EH (cell line): ENCODE measurements around the gene VPS18.

ENCODE experiments used
- DNase-seq: peaks from one replicate; pipeline ENCODE4 v3.0.0-alpha.2; 2015; ENCODE audit warnings: low read depth

The VPS18 gene

GRCh38 chr15:40921949-40922607 is 27.8 kb downstream of the VPS18 start:
- no peak for DNase-seq

- no peak for DNase-seq
Measured at GRCh38 chr15:40922608-40923005, 28.4 kb downstream of the VPS18 start.

- DNase-seq: peak; percentile 40
Measured at GRCh38 chr15:40923551-40923950, 29.3 kb downstream of the VPS18 start.

- DNase-seq: no peak
Measured at GRCh38 chr15:40925495-40925862, 31.2 kb downstream of the VPS18 start.

- peak; percentile 22 for DNase-seq
Measured at GRCh38 chr15:40925863-40926658, 31.8 kb downstream of the VPS18 start.

GRCh38 chr15:40926659-40927494 is 32.6 kb downstream of the VPS18 start:
- DNase-seq: no peak

GRCh38 chr15:40927495-40927872 is 33.2 kb downstream of the VPS18 start:
- DNase-seq: no peak

GRCh38 chr15:40927873-40928806 is 33.9 kb downstream of the VPS18 start:
- no peak for DNase-seq

GRCh38 chr15:40928821-40929659 is 34.8 kb downstream of the VPS18 start, which contains the start of gene DLL4:
TSS of gene DLL4 (plus strand) at chr15:40929340. CDS start at chr15:40929669, 329 bp downstream.
- peak; percentile 60 for DNase-seq

- DNase-seq: peak; percentile 66
Measured at GRCh38 chr15:40929660-40930429, 35.6 kb downstream of the VPS18 start.

- DNase-seq: peak; percentile 46
Measured at GRCh38 chr15:40930430-40931299, 36.4 kb downstream of the VPS18 start.

- DNase-seq: no peak
Measured at GRCh38 chr15:40931300-40932142, 37.3 kb downstream of the VPS18 start.

GRCh38 chr15:40932156-40932555 is 37.9 kb downstream of the VPS18 start:
- no peak for DNase-seq

GRCh38 chr15:40932649-40933516 is 38.6 kb downstream of the VPS18 start:
- no peak for DNase-seq

GRCh38 chr15:40933517-40933902 is 39.3 kb downstream of the VPS18 start:
- DNase-seq: no peak

GRCh38 chr15:40934457-40934856 is 40.2 kb downstream of the VPS18 start:
- no peak for DNase-seq

GRCh38 chr15:40936234-40936708 is 42.0 kb downstream of the VPS18 start:
- DNase-seq: no peak
